ENCODE data around the gene DACH2. TPM values are rescaled to one million over a fixed set of nuclear protein-coding genes. Genes with fewer than 3 reads are reported as not detected.
A peak's percentile ranks its signal among the peaks of the same experiment; 100 is the strongest.

Gene DACH2
- total RNA-seq, 1 donor from 2014 or later, result 0.11 TPM

DNA sequence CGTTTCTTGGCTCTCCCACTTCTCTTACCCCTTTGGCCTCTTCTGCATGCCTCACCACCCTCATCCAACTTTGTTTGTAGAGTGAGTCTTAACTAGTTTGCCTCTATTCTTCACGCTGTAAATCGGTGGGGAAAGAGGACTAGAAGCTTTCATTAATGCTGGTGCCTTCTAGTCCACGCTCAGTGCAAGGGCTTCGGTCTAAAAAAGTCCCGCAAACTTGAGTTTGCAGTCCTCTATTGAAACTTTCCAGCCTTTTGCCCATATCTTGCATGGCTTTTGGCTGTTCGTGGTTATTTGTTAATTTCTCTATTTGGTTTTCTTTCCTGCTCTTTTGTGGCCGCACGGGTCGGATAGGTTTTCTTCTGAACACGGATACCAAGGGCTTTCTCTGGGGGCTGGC is 868 bp downstream of the DACH2 start:
- H3K9me3 Mint-ChIP-seq, result no peaks in the 10 kb centered on the region
- Histone ChIP-seq H3K9me3 (ENCODE audit: low read depth) (peaks cover 5% of the 10 kb centered on the region), H3K4me3 (peak overlapping the region; percentile 51), H3K4me2 (peak overlapping the region; percentile 77), H3F3A (ENCODE audit: low read depth) (no peaks in the 10 kb centered on the region), H4K20me1 (ENCODE audit: low read depth) (no peaks in the 10 kb centered on the region), H3K36me3 (no peaks in the 10 kb centered on the region), H3K9ac (no peak overlapping the region), H2AFZ (replicated peaks) (no peak overlapping the region), H3K79me2 (ENCODE audit: low read depth) (no peaks in the 10 kb centered on the region), H3K4me1 (peaks cover 5% of the 10 kb centered on the region), H3K27ac (no peak overlapping the region), H3K27me3 (peaks cover 61% of the 10 kb centered on the region)
- no peak overlapping the region for H3K27ac Mint-ChIP-seq
- H3K27me3 Mint-ChIP-seq (ENCODE audit: insufficient read depth, low read depth), result peaks cover 7% of the 10 kb centered on the region
- TF ChIP-seq EZH2 (IDR thresholded peaks at IDR 0.05) (peak; percentile 61), EZH2phosphoT487 (IDR thresholded peaks at IDR 0.05) (no peak)
- TF ChIP-seq, protein P1, sequence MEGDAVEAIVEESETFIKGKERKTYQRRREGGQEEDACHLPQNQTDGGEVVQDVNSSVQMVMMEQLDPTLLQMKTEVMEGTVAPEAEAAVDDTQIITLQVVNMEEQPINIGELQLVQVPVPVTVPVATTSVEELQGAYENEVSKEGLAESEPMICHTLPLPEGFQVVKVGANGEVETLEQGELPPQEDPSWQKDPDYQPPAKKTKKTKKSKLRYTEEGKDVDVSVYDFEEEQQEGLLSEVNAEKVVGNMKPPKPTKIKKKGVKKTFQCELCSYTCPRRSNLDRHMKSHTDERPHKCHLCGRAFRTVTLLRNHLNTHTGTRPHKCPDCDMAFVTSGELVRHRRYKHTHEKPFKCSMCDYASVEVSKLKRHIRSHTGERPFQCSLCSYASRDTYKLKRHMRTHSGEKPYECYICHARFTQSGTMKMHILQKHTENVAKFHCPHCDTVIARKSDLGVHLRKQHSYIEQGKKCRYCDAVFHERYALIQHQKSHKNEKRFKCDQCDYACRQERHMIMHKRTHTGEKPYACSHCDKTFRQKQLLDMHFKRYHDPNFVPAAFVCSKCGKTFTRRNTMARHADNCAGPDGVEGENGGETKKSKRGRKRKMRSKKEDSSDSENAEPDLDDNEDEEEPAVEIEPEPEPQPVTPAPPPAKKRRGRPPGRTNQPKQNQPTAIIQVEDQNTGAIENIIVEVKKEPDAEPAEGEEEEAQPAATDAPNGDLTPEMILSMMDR (IDR thresholded peaks at IDR 0.05), result no peak
- H3K4me3 Mint-ChIP-seq, result peak overlapping the region; percentile 88
- peak; percentile 2 for DNase-seq (ENCODE audit: low spot score)
- no peaks in the 10 kb centered on the region for H3K36me3 Mint-ChIP-seq
- peaks cover 7% of the 10 kb centered on the region for H3K4me1 Mint-ChIP-seq

DNA sequence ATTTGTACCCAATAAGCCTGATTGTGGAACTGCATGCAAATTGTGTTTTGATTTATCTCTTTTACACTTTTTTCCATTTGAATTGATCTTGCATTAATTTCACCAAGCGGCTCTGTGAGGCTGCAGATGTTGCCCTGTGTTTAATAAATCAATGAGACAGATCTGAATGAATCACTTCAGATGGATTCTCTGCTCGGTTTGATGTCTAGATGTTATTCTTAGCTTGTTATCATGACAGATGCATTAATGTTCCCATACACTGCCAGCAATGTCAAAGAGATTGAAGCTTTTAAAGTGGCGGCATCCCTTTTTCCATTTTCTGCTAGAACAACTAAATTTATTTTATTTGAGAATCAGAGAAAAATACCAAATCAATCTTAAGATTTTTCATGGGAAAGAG is 6.3 kb downstream of the DACH2 start:
- Mint-ChIP-seq H3K27me3 (ENCODE audit: insufficient read depth, low read depth) (no peaks in the 10 kb centered on the region), H3K4me3 (no peak overlapping the region), H3K4me1 (peaks cover 6% of the 10 kb centered on the region), H3K27ac (no peak overlapping the region), H3K36me3 (no peaks in the 10 kb centered on the region), H3K9me3 (no peaks in the 10 kb centered on the region)
- H3K27ac ChIP-seq, result no peak overlapping the region
- no peaks in the 10 kb centered on the region for H3K4me1 ChIP-seq
- no peak for DNase-seq (ENCODE audit: low spot score)
- H4K20me1 ChIP-seq (ENCODE audit: low read depth), result no peaks in the 10 kb centered on the region
- H3K9me3 ChIP-seq (ENCODE audit: low read depth), result peaks cover 6% of the 10 kb centered on the region
- H3K27me3 ChIP-seq, result peaks cover 28% of the 10 kb centered on the region
- TF ChIP-seq EZH2phosphoT487 (IDR thresholded peaks at IDR 0.05), result no peak
- TF ChIP-seq, protein P1 (IDR thresholded peaks at IDR 0.05), result no peak
- no peak for TF ChIP-seq EZH2 (IDR thresholded peaks at IDR 0.05)
- H3F3A ChIP-seq (ENCODE audit: low read depth), result no peaks in the 10 kb centered on the region
- no peak overlapping the region for H2AFZ ChIP-seq (replicated peaks)
- no peak overlapping the region for H3K4me3 ChIP-seq
- no peak overlapping the region for H3K4me2 ChIP-seq
- H3K79me2 ChIP-seq (ENCODE audit: low read depth), result no peaks in the 10 kb centered on the region
- H3K9ac ChIP-seq, result no peak overlapping the region
- no peaks in the 10 kb centered on the region for H3K36me3 ChIP-seq

DNA sequence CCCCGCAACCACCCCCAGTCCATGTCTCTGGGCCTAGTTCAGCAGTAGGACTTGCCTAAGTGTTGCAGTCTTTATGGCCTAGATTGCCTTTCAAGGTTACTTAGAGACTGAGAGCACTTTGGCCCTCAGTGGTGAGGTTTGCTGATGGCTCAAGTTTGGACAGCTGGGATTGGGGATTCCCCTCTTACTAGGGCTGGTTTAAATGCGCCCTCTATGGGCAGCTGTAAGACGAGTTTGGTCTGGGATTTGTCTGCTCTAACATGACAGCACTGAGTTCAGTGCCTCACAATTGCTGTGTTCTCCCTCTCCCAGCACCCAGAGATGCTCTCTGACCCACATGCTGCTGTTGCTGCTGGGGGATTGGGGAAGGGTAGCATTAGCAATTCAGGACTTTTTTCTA is 23.1 kb downstream of the DACH2 start:
- peaks cover 3% of the 10 kb centered on the region for H3K9me3 Mint-ChIP-seq
- peaks cover 2% of the 10 kb centered on the region for H3K27me3 Mint-ChIP-seq (ENCODE audit: insufficient read depth, low read depth)
- Histone ChIP-seq H3K27ac (no peak overlapping the region), H3K27me3 (no peaks in the 10 kb centered on the region), H3K4me1 (no peaks in the 10 kb centered on the region), H2AFZ (replicated peaks) (no peak overlapping the region), H3K36me3 (no peaks in the 10 kb centered on the region), H3F3A (ENCODE audit: low read depth) (no peaks in the 10 kb centered on the region), H3K4me2 (no peak overlapping the region), H3K9me3 (ENCODE audit: low read depth) (no peaks in the 10 kb centered on the region), H3K9ac (no peak overlapping the region), H3K79me2 (ENCODE audit: low read depth) (no peaks in the 10 kb centered on the region), H4K20me1 (ENCODE audit: low read depth) (no peaks in the 10 kb centered on the region), H3K4me3 (no peak overlapping the region)
- no peaks in the 10 kb centered on the region for H3K36me3 Mint-ChIP-seq
- H3K4me3 Mint-ChIP-seq, result no peak overlapping the region
- H3K27ac Mint-ChIP-seq, result no peak overlapping the region
- H3K4me1 Mint-ChIP-seq, result no peaks in the 10 kb centered on the region
- DNase-seq (ENCODE audit: low spot score), result peak; percentile 48
- TF ChIP-seq EZH2 (IDR thresholded peaks at IDR 0.05) (no peak), EZH2phosphoT487 (IDR thresholded peaks at IDR 0.05) (no peak)
- TF ChIP-seq, protein P1 (IDR thresholded peaks at IDR 0.05), result peak; percentile 53

Data from neural progenitor cell (in vitro differentiated cells).